Mesodermal cell (in vitro differentiated cells): ENCODE measurements around the gene ITGA2.
"Not testable (repeated sequence)": the region's sequence is repeated elsewhere in the genome, so short reads cannot be mapped to it uniquely, and the experiment has no call there.

ENCODE experiments used
- H3K27ac ChIP-seq: 2 replicates; pipeline ENCODE4 v1.7.0; 2013; ENCODE audit warnings: mild to moderate bottlenecking, low read depth, low read length, moderate library complexity; ENCODE audit not compliant: severe bottlenecking
- H3K36me3 ChIP-seq: 2 replicates; pipeline ENCODE4 v1.7.1; 2013; ENCODE audit warnings: mild to moderate bottlenecking, low read length, moderate library complexity; ENCODE audit not compliant: control insufficient read depth, insufficient read depth
- H3K4me1 ChIP-seq: one replicate; pipeline ENCODE4 v1.7.1; 2013; ENCODE audit warnings: mild to moderate bottlenecking, low read length; ENCODE audit not compliant: insufficient read depth, control insufficient read depth, poor library complexity, severe bottlenecking
- H3K4me3 ChIP-seq: 2 replicates; pipeline ENCODE4 v1.7.0; 2013; ENCODE audit warnings: low read length, control low read depth, mild to moderate bottlenecking; ENCODE audit not compliant: insufficient read depth, poor library complexity, severe bottlenecking; ENCODE audit errors: extremely low read depth
- H3K9me3 ChIP-seq: 2 replicates; pipeline ENCODE4 v1.7.1; 2013; ENCODE audit warnings: mild to moderate bottlenecking, low read length, moderate library complexity; ENCODE audit not compliant: control insufficient read depth
- WGBS, 2 experiments: methylation state at CpG; one replicate each; pipeline ENCODE4 v1.1.5; 2013; ENCODE audit warnings: missing lambda C conversion rate in 2 of 2; ENCODE audit not compliant: insufficient coverage in 2 of 2; 5-methylcytosine and 5-hydroxymethylcytosine counted together

Gene ITGA2

DNA sequence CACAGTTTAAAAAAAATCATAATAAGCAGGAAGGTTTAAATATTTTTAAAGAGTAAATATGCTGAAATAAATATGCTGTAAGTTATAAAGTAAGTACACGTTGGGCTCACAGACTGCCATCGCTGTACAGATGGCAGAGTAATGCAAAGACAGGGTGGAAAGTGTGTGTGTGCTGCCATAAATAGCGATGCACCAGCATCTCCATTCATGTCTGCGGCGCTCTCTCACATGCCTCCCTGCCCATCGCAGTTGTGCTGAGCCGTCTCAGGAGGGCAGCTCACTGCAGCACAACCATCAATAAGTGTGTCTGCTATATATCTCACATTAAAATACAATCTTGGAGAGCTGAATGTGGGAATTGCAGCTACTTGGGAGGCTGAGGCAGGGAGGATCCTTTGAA, 106.1 kb downstream of the ITGA2 start:
- H3K4me1 ChIP-seq = peaks cover 3% of the 10 kb centered on the region
- no peak overlapping the region for H3K4me3 ChIP-seq
- WGBS, 2 experiments = 93 to 98% methylated on average over 2 to 5 of the region's 7 CpGs
- H3K9me3 ChIP-seq = no peaks in the 10 kb centered on the region
- H3K36me3 ChIP-seq = peaks cover 49% of the 10 kb centered on the region
- no peak overlapping the region for H3K27ac ChIP-seq

DNA sequence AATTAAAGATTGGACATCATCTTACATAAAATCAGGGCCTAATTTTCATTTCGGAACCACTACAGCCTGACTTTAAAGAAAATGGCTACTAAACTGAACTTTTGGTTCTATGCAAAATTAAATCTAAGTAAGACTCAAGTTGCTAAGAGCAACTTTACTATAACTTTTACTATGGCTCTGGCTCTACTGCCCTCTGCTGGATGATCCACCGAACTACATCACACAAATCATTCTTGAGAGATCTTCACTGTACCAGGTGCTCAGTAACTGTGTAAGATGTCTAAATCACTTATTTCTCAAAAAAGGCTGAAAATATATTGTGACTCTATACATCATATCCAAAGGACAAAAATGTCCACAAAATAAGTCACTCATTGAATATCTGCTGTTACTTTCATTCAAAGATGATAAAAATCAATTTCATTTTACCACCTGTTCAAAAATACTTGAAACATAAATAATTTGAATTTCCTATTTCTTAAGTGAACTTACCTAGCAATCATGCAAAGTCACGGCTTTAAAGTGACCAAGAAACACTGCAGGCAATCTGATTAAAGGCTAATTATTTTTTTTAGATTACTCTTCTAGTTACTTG, 106.9 kb downstream of the ITGA2 start:
- Histone ChIP-seq H3K4me3 (no peak overlapping the region), H3K27ac (no peak overlapping the region), H3K36me3 (peaks cover 51% of the 10 kb centered on the region), H3K4me1 (peaks cover 2% of the 10 kb centered on the region), H3K9me3 (no peaks in the 10 kb centered on the region)
- WGBS, 2 experiments = 0% methylated on average over 1 of the region's 3 CpGs; no CpG with 5 or more reads in 1 of the 2 experiments

DNA sequence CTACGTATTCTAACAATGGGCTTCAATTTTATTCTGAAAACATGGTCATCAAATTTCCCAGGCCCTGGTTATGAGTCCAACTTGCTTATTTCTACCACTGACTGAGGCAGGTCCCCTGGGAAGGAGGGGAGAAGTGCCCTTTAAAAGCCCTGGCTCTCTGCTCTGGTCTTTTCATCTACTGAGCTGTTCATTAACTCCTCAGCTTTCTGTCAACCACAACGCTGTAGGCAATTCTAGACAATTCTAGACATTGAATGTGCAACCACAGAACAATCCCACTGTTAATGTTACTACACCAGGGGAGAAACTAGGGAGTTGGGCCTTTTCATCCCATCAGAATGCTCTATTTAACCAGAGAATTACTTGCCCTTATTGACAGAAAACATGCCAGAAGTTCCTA, 110.4 kb downstream of the ITGA2 start:
- 83 to 100% methylated on average over 1 to 2 of the region's 2 CpGs for WGBS, 2 experiments
- Histone ChIP-seq H3K4me3 (no peak overlapping the region), H3K9me3 (no peaks in the 10 kb centered on the region), H3K27ac (peak overlapping the region; percentile 18), H3K36me3 (peaks cover 51% of the 10 kb centered on the region), H3K4me1 (no peaks in the 10 kb centered on the region)

DNA sequence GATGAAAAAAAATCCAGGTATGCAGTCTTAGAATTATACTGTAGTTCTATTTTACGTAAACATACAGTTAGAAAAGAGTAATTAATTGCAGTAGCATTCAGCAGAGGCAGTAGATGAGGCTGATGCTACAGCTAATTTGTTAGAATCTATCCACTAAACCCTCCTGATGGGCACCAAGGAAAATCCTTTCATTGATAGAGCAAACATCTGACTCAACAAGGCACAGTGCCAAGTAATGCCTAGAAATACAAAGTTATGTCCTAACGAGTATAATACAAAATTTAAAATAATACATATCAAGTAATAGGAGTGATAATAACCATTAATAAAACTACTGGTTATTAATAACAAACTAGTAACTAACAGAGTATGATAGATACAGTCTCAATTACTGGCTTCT, 111.5 kb downstream of the ITGA2 start:
- H3K27ac ChIP-seq = no peak overlapping the region
- peaks cover 43% of the 10 kb centered on the region for H3K36me3 ChIP-seq

DNA sequence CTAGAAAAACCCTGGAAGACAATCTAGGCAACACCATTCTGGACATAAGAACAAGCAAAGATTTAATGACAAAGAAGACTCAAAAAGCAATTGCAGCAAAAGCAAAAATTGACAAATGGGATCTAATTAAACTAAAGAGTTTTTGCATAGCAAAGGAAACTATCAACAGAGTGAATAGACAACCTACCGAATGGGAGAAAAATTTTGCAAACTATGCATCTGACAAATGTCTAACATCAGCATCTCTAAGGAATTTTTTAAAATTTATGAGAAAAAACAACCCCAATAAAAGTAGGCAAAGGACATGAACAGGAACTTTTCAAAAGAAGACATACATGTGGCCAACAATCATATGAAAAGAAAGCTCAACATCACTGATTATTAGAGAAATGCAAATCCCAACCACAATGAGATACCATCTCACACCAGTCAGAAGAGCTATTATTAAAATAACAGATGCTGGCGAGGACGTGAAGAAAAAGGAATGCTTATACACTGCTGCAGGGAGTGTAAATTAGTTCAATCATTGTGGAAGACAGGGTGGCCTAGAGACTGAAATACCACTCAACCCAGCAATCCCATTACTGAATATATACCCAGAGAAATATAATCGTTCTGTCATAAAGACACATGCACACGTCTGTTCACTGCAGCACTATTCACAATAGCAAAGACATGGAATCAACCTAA, 116.6 kb downstream of the ITGA2 start:
- peaks cover 30% of the 10 kb centered on the region for H3K36me3 ChIP-seq
- no peaks in the 10 kb centered on the region for H3K9me3 ChIP-seq
- no peaks in the 10 kb centered on the region for H3K4me1 ChIP-seq
- no CpG with 5 or more reads among the region's 5 CpGs for WGBS, 2 experiments
- no peak overlapping the region for H3K4me3 ChIP-seq
- no peak overlapping the region for H3K27ac ChIP-seq

More for the DNA sequence above, 111.5 kb downstream of the ITGA2 start:
- no peak overlapping the region for H3K4me3 ChIP-seq
- no CpG with 5 or more reads among the region's 2 CpGs for WGBS, 2 experiments
- H3K4me1 ChIP-seq = no peaks in the 10 kb centered on the region
- H3K9me3 ChIP-seq = no peaks in the 10 kb centered on the region

DNA sequence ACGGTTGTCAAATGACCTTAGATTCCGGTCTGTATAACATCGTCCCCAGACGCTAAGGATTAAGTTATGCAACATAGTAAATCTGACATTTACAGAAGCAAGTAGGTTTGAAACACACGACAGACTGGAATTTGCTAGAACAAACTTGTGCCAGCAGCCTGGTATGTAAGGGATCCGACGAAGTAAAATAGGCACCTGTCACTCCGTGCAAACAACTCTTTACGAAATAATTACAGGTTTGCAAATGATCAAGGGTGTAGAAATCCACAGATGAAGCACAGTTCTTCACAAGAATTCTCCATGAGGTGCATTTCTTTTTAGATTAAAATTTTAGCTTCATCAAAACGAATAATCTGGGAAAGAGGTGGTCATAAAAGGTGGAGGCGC, 119.9 kb downstream of the ITGA2 start:
- H3K27ac ChIP-seq = no peak overlapping the region
- H3K4me1 ChIP-seq = no peaks in the 10 kb centered on the region
- H3K4me3 ChIP-seq = peak overlapping the region; percentile 66
- H3K36me3 ChIP-seq = peaks cover 11% of the 10 kb centered on the region
- WGBS, 2 experiments = 11 to 20% methylated on average over 5 to 7 of the region's 11 CpGs
- H3K9me3 ChIP-seq = no peaks in the 10 kb centered on the region

DNA sequence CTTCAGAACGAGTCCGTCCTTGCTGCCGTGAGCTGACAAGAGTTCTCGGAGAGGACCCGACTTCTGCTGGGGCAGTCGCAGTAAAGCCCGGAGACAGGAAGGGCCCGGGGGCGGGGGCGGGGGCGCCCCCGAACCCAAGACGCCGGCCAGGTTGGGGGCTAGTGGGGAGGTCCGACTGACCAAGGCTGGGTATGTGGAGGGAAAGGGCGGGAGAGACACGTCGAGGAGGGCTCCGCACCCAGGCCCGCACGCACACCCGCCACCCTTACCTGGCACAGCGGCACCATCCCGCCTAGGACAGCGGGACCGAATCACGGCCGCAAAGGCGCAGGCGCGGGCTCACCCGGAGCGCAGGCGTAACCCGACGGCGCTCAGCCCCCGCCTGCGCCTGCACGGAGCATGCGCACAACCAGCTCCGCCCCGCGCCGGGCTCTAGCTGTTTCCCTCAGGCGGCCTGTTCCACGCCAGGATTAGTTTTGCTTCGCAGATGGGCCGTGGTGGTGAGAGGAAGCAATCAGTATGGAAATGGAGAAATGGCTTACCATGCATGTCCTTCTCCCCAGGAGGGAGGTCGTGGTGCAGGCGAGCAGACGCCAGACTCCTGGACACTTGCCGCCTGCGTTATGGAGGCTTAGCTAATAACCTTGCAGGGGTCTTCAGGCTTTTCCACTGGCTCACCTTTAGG, 120.4 kb downstream of the ITGA2 start, which contains the start of gene MOCS2:
TSS of gene MOCS2 (minus strand) at position 315 of the 685 bp plus-strand sequence. CDS start 2,583 bp downstream, outside the sequence.
- Histone ChIP-seq H3K27ac (no peak within 1 kb of the TSS), H3K4me3 (peak within 1 kb of the TSS; percentile 66), H3K36me3 (peaks cover 11% of the 10 kb centered on the region), H3K4me1 (no peaks in the 10 kb centered on the region), H3K9me3 (no peaks in the 10 kb centered on the region)
- WGBS, 2 experiments = 1 to 2% methylated on average over 30 to 46 of the region's 54 CpGs

DNA sequence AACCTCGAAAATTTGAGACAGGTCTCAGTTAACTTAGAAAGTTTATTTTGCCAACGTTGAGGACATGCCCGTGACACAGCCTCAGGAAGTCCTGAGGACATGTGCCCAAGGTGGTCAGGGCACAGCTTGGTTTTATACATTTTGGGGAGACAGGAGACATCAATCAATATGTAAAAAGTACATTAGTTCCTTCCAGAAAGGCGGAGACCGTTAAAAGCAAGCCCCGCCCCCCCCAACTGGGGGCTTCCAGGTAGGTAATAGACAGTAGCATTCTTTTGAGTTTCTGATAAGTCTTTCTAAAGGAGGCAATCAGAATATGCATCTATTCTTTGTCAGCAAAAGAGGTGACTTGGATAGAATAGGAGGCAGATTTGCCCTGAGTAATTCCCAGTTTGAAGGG, 121.0 kb downstream of the ITGA2 start:
- Histone ChIP-seq H3K4me3 (peak overlapping the region; percentile 66), H3K27ac (no peak overlapping the region), H3K4me1 (no peaks in the 10 kb centered on the region), H3K9me3 (no peaks in the 10 kb centered on the region), H3K36me3 (peaks cover 11% of the 10 kb centered on the region)
- WGBS, 2 experiments = 33 to 38% methylated on average over 5 to 6 of the region's 6 CpGs

DNA sequence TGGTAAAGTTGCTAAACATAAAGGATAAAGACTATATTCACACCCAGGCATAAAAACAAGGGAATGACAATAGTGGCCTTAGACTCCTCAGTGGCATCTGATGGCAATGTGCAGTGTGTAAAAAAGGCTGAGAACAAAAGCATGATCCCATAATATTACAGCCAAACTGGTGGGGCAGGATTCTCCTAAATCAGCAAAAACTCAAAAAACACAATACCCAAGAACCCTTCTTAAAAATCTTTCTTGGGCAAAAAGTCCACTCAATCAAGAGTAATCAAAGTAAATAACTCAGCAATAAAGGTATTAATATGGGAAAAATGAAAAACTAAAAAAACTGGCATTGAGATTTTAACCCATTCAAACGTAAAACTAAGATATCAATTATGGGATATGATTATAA, 122.0 kb downstream of the ITGA2 start:
- Histone ChIP-seq H3K9me3 (no peaks in the 10 kb centered on the region), H3K27ac (no peak overlapping the region), H3K36me3 (peaks cover 9% of the 10 kb centered on the region), H3K4me3 (no peak overlapping the region), H3K4me1 (no peaks in the 10 kb centered on the region)
- WGBS, 2 experiments = no CpG with 5 or more reads among the region's 1 CpG

DNA sequence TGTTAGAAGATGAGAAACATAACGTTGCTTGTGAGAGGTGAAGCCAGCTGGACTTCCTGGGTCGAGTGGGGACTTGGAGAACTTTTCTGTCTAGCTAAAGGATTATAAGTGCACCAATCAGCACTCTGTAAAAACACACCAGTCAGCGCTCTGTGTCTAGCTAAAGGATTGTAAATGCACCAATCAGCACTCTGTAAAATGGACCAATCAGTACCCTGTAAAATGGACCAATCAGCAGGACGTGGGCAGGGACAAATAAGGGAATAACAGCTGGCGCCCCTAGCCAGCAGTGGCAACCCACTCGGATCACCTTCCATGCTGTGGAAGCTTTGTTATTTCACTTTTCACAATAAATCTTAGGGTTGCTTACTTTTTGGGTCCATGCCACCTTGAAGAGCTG, 123.2 kb downstream of the ITGA2 start:
- H3K36me3 ChIP-seq, H3K4me1 ChIP-seq, H3K27ac ChIP-seq, H3K9me3 ChIP-seq, H3K4me3 ChIP-seq: not testable (repeated sequence)
- 89 to 94% methylated on average over 4 of the region's 6 CpGs for WGBS, 2 experiments

DNA sequence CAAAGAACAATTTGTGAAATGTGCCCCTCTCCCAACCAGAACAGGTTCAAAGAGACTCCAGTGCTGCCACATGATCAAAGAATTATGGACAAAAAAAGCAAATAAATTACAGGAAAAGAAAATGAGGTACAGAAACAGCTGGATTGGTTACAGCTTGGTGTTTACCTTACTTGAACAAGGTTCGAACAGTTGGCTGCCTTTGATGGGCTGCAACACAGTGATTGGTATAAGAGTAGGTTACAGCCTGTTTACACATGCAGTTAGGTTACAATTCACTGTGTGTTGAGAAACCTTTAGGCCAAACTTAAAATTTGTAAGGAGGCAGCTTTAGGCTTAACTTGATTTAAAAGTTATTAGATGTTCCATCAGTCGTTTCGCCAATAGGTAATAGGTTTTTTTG, 123.8 kb downstream of the ITGA2 start:
- H3K9me3 ChIP-seq = no peaks in the 10 kb centered on the region
- 100% methylated on average over 1 of the region's 3 CpGs for WGBS, 2 experiments

More for the DNA sequence above, 123.8 kb downstream of the ITGA2 start:
- H3K36me3 ChIP-seq = no peaks in the 10 kb centered on the region
- no peak overlapping the region for H3K27ac ChIP-seq
- no peaks in the 10 kb centered on the region for H3K4me1 ChIP-seq
- H3K4me3 ChIP-seq = no peak overlapping the region
